Measurements from ENCODE around the gene NVL.
"Not testable (repeated sequence)": the region's sequence is repeated elsewhere in the genome, so short reads cannot be mapped to it uniquely, and the experiment has no call there.

The NVL gene

GRCh38 chr1:224237119-224237881 lies 92.7 kb downstream of the NVL start:
- no peak for DNase-seq (ENCODE audit: low read depth, low spot score)

- no peak for DNase-seq (ENCODE audit: low read depth, low spot score)
These were observed 94.0 kb downstream of the NVL start for GRCh38 chr1:224235813-224236493.

GRCh38 chr1:224234017-224234416 lies 96.0 kb downstream of the NVL start:
- DNase-seq (ENCODE audit: low read depth, low spot score): no peak

- DNase-seq (ENCODE audit: low read depth, low spot score): no peak
These were observed 103.0 kb downstream of the NVL start for GRCh38 chr1:224226849-224227502.

- DNase-seq (ENCODE audit: low read depth, low spot score): no peak
These were observed 105.9 kb downstream of the NVL start for GRCh38 chr1:224223819-224224714.

GRCh38 chr1:224219612-224220059 lies 110.3 kb downstream of the NVL start:
- DNase-seq (ENCODE audit: low read depth, low spot score): no peak

GRCh38 chr1:224219011-224219611 lies 110.9 kb downstream of the NVL start:
- DNase-seq (ENCODE audit: low read depth, low spot score): no peak

GRCh38 chr1:224217655-224218623 lies 112.0 kb downstream of the NVL start:
- no peak for DNase-seq (ENCODE audit: low read depth, low spot score)

- no peak for DNase-seq (ENCODE audit: low read depth, low spot score)
These were observed 113.6 kb downstream of the NVL start for GRCh38 chr1:224216382-224216781.

GRCh38 chr1:224213438-224214119 lies 116.4 kb downstream of the NVL start:
- no peak for DNase-seq (ENCODE audit: low read depth, low spot score)

GRCh38 chr1:224212618-224213061 lies 117.3 kb downstream of the NVL start:
- no peak for DNase-seq (ENCODE audit: low read depth, low spot score)

GRCh38 chr1:224211206-224211962 lies 118.6 kb downstream of the NVL start:
- DNase-seq (ENCODE audit: low read depth, low spot score): peak; percentile 45

GRCh38 chr1:224205931-224206538 lies 123.9 kb downstream of the NVL start:
- not testable (repeated sequence) for DNase-seq (ENCODE audit: low read depth, low spot score)

- no peak for DNase-seq (ENCODE audit: low read depth, low spot score)
These were observed 124.5 kb downstream of the NVL start for GRCh38 chr1:224205438-224205840.

GRCh38 chr1:224203243-224204016 lies 126.5 kb downstream of the NVL start:
- DNase-seq (ENCODE audit: low read depth, low spot score): no peak

GRCh38 chr1:224201853-224202252 lies 128.1 kb downstream of the NVL start:
- no peak for DNase-seq (ENCODE audit: low read depth, low spot score)

- DNase-seq (ENCODE audit: low read depth, low spot score): no peak
These were observed 128.6 kb downstream of the NVL start for GRCh38 chr1:224201383-224201782.

Data from smooth muscle cell of the brain vasculature (primary cell).